ENCODE measurements around the gene CAMSAP3. TPM values are rescaled to one million over a fixed set of nuclear protein-coding genes. Genes with fewer than 3 reads are reported as not detected.

Gene CAMSAP3
- total RNA-seq, 4 donors from 2014 or later, result 9.0 to 25.4 (median 14.2) TPM

DNA sequence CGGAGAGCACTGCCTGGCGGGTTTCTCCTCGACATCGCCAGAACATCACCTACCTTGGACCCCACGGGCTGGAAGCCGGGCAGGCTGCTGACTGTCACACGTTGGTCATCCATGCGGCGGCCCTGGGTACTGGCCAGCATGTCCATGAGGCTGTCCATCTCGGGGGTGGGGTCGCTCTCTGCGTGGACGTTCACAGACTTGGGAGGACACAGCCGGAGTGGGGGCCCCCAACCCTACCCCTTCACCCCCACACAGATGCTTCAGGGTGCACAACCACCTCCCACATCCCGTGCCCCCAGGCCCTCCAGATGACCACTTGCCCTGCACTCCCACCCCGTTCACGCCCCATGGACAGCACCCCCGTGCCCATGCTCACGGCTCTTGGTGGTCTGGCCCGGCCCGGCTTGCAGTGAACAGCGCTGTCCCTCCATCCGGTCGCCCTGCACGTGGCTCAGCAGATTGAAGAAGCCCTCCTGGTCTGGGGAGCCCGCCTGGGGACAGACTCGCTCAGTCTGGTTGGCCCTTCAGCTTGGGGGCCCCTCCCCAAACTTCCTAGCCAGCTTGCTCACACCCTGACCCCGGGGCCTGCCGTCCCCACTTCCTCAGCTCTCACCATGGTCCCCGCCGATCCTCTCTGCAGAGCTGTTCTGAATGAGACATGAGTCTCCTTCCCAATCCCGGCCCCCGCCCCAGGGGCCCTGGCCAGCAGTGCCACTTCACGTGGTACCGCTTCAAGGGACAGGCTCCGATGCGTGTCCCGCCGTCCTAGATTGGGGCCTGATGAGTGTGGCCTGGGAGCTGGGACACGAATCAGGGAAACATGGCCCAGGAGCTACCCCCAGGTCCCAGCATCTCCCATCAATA is 36.9 kb downstream of the CAMSAP3 start:
- Histone ChIP-seq H3K4me3 (replicated peaks in 1 of 3) (no peak overlapping the region), H3K36me3 (no peaks in the 10 kb centered on the region), H3K4me1 (peaks cover 26 to 42% of the 10 kb centered on the region in 2 donors), H3K9me3 (no peaks in the 10 kb centered on the region), H3K27me3 (no peaks in the 10 kb centered on the region), H3K27ac (no peak overlapping the region)
- TF ChIP-seq POLR2A (IDR thresholded peaks at IDR 0.05), result no peak
- TF ChIP-seq, protein P1, sequence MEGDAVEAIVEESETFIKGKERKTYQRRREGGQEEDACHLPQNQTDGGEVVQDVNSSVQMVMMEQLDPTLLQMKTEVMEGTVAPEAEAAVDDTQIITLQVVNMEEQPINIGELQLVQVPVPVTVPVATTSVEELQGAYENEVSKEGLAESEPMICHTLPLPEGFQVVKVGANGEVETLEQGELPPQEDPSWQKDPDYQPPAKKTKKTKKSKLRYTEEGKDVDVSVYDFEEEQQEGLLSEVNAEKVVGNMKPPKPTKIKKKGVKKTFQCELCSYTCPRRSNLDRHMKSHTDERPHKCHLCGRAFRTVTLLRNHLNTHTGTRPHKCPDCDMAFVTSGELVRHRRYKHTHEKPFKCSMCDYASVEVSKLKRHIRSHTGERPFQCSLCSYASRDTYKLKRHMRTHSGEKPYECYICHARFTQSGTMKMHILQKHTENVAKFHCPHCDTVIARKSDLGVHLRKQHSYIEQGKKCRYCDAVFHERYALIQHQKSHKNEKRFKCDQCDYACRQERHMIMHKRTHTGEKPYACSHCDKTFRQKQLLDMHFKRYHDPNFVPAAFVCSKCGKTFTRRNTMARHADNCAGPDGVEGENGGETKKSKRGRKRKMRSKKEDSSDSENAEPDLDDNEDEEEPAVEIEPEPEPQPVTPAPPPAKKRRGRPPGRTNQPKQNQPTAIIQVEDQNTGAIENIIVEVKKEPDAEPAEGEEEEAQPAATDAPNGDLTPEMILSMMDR (IDR thresholded peaks at IDR 0.05), result no peak
- intact Hi-C loops (cut with DNase I), result no loop called here
- no peak for DNase-seq
- 90 to 94% methylated on average over 24 to 27 of the region's 40 CpGs for WGBS, 2 donors

DNA sequence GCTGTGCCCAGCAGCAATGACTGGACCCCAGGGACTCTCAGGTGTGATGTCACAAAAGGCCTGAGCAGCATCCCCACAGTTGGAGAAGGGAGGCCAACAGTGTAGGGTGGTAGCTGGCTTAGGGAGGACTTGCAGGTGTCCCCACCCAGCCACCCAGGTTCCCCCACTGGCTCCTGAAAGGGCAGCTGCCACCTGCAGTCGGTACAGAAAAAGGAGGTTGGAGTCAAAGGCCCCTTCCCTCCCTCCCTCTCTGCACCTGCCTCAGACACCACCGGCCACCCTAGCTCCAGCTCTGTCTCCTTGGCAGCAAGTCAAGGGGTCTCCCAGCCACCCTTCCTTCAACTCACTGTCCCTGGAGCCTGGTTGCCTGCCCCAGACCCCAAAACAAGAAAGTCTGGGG is 38.0 kb downstream of the CAMSAP3 start, which contains the start of gene PCP2:
Gene PCP2 (minus strand): TSS at position 22 of the 400 bp plus-strand sequence. CDS start 262 bp downstream, outside the sequence.
- intact Hi-C loops (cut with DNase I), result no loop called here
- no peaks in the 10 kb centered on the region for H3K36me3 ChIP-seq
- H3K4me3 ChIP-seq (replicated peaks in 1 of 3), result no peak within 1 kb of the TSS
- WGBS, 2 donors, result 50% methylated on average over 2 of the region's 2 CpGs
- H3K9me3 ChIP-seq, result no peaks in the 10 kb centered on the region
- H3K27ac ChIP-seq, result no peak within 1 kb of the TSS
- TF ChIP-seq, protein P1 (IDR thresholded peaks at IDR 0.05), result no peak
- no peak for TF ChIP-seq POLR2A (IDR thresholded peaks at IDR 0.05)
- DNase-seq, result no peak
- H3K4me1 ChIP-seq, result peaks cover 15 to 31% of the 10 kb centered on the region in 2 donors
- H3K27me3 ChIP-seq, result no peaks in the 10 kb centered on the region

GRCh38 chr19:7635670-7636069 is 40.0 kb downstream of the CAMSAP3 start:
- Histone ChIP-seq H3K4me1 (peaks cover 6 to 22% of the 10 kb centered on the region in 2 donors), H3K27me3 (no peaks in the 10 kb centered on the region), H3K27ac (no peak overlapping the region), H3K4me3 (replicated peaks in 1 of 3) (no peak overlapping the region), H3K9me3 (no peaks in the 10 kb centered on the region), H3K36me3 (no peaks in the 10 kb centered on the region)
- no peak for DNase-seq
- intact Hi-C loops (cut with DNase I), result loop anchor here (5.0 kb wide), 1 partner anchor 47 kb away; the partner anchor contains the start of gene TRAPPC5
- TF ChIP-seq, protein P1 (IDR thresholded peaks at IDR 0.05), result no peak
- TF ChIP-seq POLR2A (IDR thresholded peaks at IDR 0.05), result no peak
- WGBS, 2 donors, result 53 to 57% methylated on average over 6 of the region's 6 CpGs

DNA sequence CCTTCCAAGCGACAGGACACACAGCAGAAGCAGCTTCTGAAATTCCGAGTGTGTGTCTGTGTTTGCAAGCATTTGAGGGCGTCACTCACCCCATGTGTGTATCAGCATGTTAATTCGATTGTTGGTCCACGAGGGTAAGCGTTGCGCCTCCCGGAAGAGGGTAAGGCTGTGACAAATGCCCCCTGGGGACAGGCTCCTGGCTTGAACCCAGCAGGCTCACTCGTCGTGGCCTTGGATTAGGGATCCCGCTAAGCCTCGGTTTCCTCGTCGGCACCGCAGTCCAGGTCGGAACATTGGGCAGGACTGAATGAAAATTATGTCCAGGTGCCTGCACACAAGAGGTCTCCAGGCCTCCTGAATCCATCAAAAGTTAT is 40.6 kb downstream of the CAMSAP3 start:
- no peaks in the 10 kb centered on the region for H3K9me3 ChIP-seq
- H3K4me3 ChIP-seq (replicated peaks in 1 of 3), result peak overlapping the region in 1 of 3 donors; percentile 48
- no peak for DNase-seq
- TF ChIP-seq, protein P1 (IDR thresholded peaks at IDR 0.05), result no peak
- no peak for TF ChIP-seq POLR2A (IDR thresholded peaks at IDR 0.05)
- H3K4me1 ChIP-seq, result peaks cover 4 to 15% of the 10 kb centered on the region in 2 donors
- no peaks in the 10 kb centered on the region for H3K27me3 ChIP-seq
- 72 to 82% methylated on average over 8 to 16 of the region's 16 CpGs for WGBS, 2 donors
- H3K27ac ChIP-seq, result peak overlapping the region in 2 of 3 donors; percentile 18 to 58
- intact Hi-C loops (cut with DNase I), result loop anchor here (5.0 kb wide), 1 partner anchor 46 kb away; the partner anchor contains the start of gene TRAPPC5
- no peaks in the 10 kb centered on the region for H3K36me3 ChIP-seq
